CD14-positive monocyte (primary cell): ENCODE measurements around the gene TANC1. TPM values are rescaled to one million over a fixed set of nuclear protein-coding genes. Genes with fewer than 3 reads are reported as not detected.

Experiments
- DNase-seq, 3 donors: peaks; one replicate each; pipeline ENCODE4 v3.0.0-alpha.2; 2011 to 2022
- H2AFZ ChIP-seq: 2 replicates; pipeline ENCODE4 v1.6.0; 2012; ENCODE audit warnings: mild to moderate bottlenecking, low read depth, low read length, inconsistent platforms; ENCODE audit not compliant: insufficient read depth, poor library complexity, severe bottlenecking
- H3K27ac ChIP-seq, 2 donors: 1 replicate in 1 of 2; 2 replicates in 1 of 2; pipeline ENCODE4 v1.5.1; 2012 to 2013; ENCODE audit warnings: low read length in 2 of 2, control low read depth in 1 of 2, inconsistent platforms in 1 of 2, low read depth in 1 of 2, mild to moderate bottlenecking in 1 of 2
- H3K27me3 ChIP-seq, 2 donors: one replicate each; pipeline versions ENCODE4 v1.6.0 to v1.6.1; 2011 to 2013; ENCODE audit warnings: low read length in 2 of 2; ENCODE audit not compliant: control insufficient read depth in 2 of 2, insufficient read depth in 2 of 2
- H3K36me3 ChIP-seq, 2 donors: replicated peaks in 1 of 2; 1 replicate in 1 of 2; 2 replicates in 1 of 2; pipeline versions ENCODE4 v1.5.1 to v1.6.1; 2012 to 2013; ENCODE audit warnings: low read length in 2 of 2, control low read depth in 1 of 2, inconsistent platforms in 1 of 2, mild to moderate bottlenecking in 1 of 2; ENCODE audit not compliant: insufficient read depth in 2 of 2, control insufficient read depth in 1 of 2
- H3K4me1 ChIP-seq, 2 donors: 1 replicate in 1 of 2; 2 replicates in 1 of 2; pipeline versions ENCODE4 v1.5.1 to v1.6.1; 2012 to 2013; ENCODE audit warnings: low read length in 2 of 2, control low read depth in 1 of 2, inconsistent platforms in 1 of 2, mild to moderate bottlenecking in 1 of 2, moderate library complexity in 1 of 2; ENCODE audit not compliant: insufficient read depth in 2 of 2, control insufficient read depth in 1 of 2
- H3K4me2 ChIP-seq: replicated peaks from 2 replicates; pipeline ENCODE3; 2012; ENCODE audit warnings: low read length, moderate library complexity, mild to moderate bottlenecking; ENCODE audit not compliant: poor library complexity, severe bottlenecking; ENCODE audit errors: extremely low read depth
- H3K4me3 ChIP-seq, 3 experiments: fragments of 200-600 bp in 1 of 3; sonication (generic) in 1 of 3; replicated peaks in 1 of 3; 1 replicate in 2 of 3; 2 replicates in 1 of 3; pipeline ENCODE4 v1.5.1; 2011 to 2013; ENCODE audit warnings: low read length in 3 of 3, mild to moderate bottlenecking in 3 of 3, control low read depth in 2 of 3, low read depth in 2 of 3, inconsistent platforms in 1 of 3, moderate library complexity in 1 of 3
- H3K79me2 ChIP-seq: 2 replicates; pipeline ENCODE4 v1.6.0; 2012; ENCODE audit warnings: mild to moderate bottlenecking, control low read depth, inconsistent platforms, low read length, moderate library complexity; ENCODE audit not compliant: insufficient read depth
- H3K9ac ChIP-seq: 2 replicates; pipeline ENCODE4 v1.6.0; 2017; ENCODE audit warnings: low read length, mild to moderate bottlenecking; ENCODE audit not compliant: insufficient read depth, poor library complexity, severe bottlenecking
- H3K9me3 ChIP-seq, 2 donors: replicated peaks in 1 of 2; 1 replicate in 1 of 2; 2 replicates in 1 of 2; pipeline versions ENCODE4 v1.5.1 to v1.6.1; 2012 to 2013; ENCODE audit warnings: low read length in 2 of 2, control low read depth in 1 of 2; ENCODE audit not compliant: control insufficient read depth in 1 of 2, insufficient read depth in 1 of 2
- H4K20me1 ChIP-seq: 2 replicates; pipeline ENCODE4 v1.6.0; 2012; ENCODE audit warnings: mild to moderate bottlenecking, low read length, control low read depth, moderate library complexity; ENCODE audit not compliant: insufficient read depth
- H3K27ac Mint-ChIP-seq, 7 donors: one replicate each; pipeline ENCODE4 v1.8.0; 2020; ENCODE audit warnings: mild to moderate bottlenecking in 7 of 7, mixed read lengths in 7 of 7, moderate library complexity in 6 of 7, inconsistent platforms in 2 of 7
- H3K27me3 Mint-ChIP-seq, 3 donors: one replicate each; pipeline ENCODE4 v1.8.0; 2021 to 2022; ENCODE audit warnings: low read depth in 3 of 3, mild to moderate bottlenecking in 3 of 3, mixed read lengths in 3 of 3, moderate library complexity in 3 of 3, inconsistent platforms in 1 of 3
- H3K36me3 Mint-ChIP-seq, 2 donors: one replicate each; pipeline ENCODE4 v1.8.0; 2020; ENCODE audit warnings: mixed read lengths in 2 of 2, inconsistent platforms in 1 of 2, mild to moderate bottlenecking in 1 of 2
- H3K4me1 Mint-ChIP-seq: one replicate; pipeline ENCODE4 v1.8.0; 2020; ENCODE audit warnings: mild to moderate bottlenecking, mixed read lengths
- H3K4me3 Mint-ChIP-seq, 2 donors: one replicate each; pipeline ENCODE4 v1.8.0; 2020; ENCODE audit warnings: mild to moderate bottlenecking in 2 of 2, mixed read lengths in 2 of 2, moderate library complexity in 1 of 2
- H3K9me3 Mint-ChIP-seq, 7 donors: one replicate each; pipeline ENCODE4 v1.8.0; 2020 to 2022; ENCODE audit warnings: mixed read lengths in 7 of 7, mild to moderate bottlenecking in 6 of 7, moderate library complexity in 6 of 7, inconsistent platforms in 2 of 7
- CTCF ChIP-seq: fragments of 200-600 bp; IDR thresholded peaks from one replicate; pipeline ENCODE4 v1.8.0; 2022; ENCODE audit warnings: antibody characterized with exemption, mild to moderate bottlenecking
- WGBS: methylation state at CpG from one replicate; pipeline ENCODE4 v1.1.5; 2013; ENCODE audit warnings: missing lambda C conversion rate; ENCODE audit not compliant: insufficient coverage; 5-methylcytosine and 5-hydroxymethylcytosine counted together
- intact Hi-C, 2 donors: fragments of 100-400 bp; cut with micrococcal nuclease; formaldehyde crosslinking; loops; one replicate each; pipeline versions ENCODE4 v1.15.0 to v1.15.1; 2023
- polyA plus RNA-seq, 3 donors: library from polyadenylated mRNA; depleted of rRNA in 1 of 3; unstranded in 2 of 3; stranded (reverse) in 1 of 3; fragments of 300-500 nt in 2 of 3; fragments of >200 nt in 1 of 3; fragmentation: Illumina TruSeq in 2 of 3; gene quantifications; 1 replicate in 2 of 3; 2 replicates in 1 of 3; pipeline ENCODE4 v1.2.3, GENCODE V29; 2012 to 2021

The TANC1 gene
- polyA plus RNA-seq, 3 donors, result 0.04 TPM; not detected in 2

GRCh38 chr2:159187106-159187505 is 218.7 kb downstream of the TANC1 start:
- peak overlapping the region; percentile 6 for H2AFZ ChIP-seq
- intact Hi-C loops, result no loop called here
- Mint-ChIP-seq H3K9me3 (no peaks in the 10 kb centered on the region), H3K27ac (no peak overlapping the region), H3K27me3 (no peaks in the 10 kb centered on the region), H3K36me3 (no peaks in the 10 kb centered on the region), H3K4me1 (peaks cover 6% of the 10 kb centered on the region), H3K4me3 (no peak overlapping the region)
- no peak overlapping the region for H3K4me3 ChIP-seq
- H3K4me1 ChIP-seq, result peaks cover 1 to 2% of the 10 kb centered on the region in 2 donors
- no peaks in the 10 kb centered on the region for H3K36me3 ChIP-seq
- H3K9me3 ChIP-seq, result no peaks in the 10 kb centered on the region
- no peak overlapping the region for H3K4me2 ChIP-seq
- no peaks in the 10 kb centered on the region for H3K27me3 ChIP-seq
- H4K20me1 ChIP-seq, result no peaks in the 10 kb centered on the region
- no peaks in the 10 kb centered on the region for H3K79me2 ChIP-seq
- H3K9ac ChIP-seq, result no peak overlapping the region
- 83% methylated on average over 4 of the region's 6 CpGs for WGBS
- no peak for TF ChIP-seq CTCF
- no peak overlapping the region for H3K27ac ChIP-seq
- DNase-seq, result no peak

- H3K4me3 Mint-ChIP-seq, result no peak overlapping the region
- peaks cover 19% of the 10 kb centered on the region for H3K4me1 Mint-ChIP-seq
- no peak for TF ChIP-seq CTCF
- intact Hi-C loops, result no loop called here
- no peak overlapping the region for H3K9ac ChIP-seq
- H4K20me1 ChIP-seq, result no peaks in the 10 kb centered on the region
- no peaks in the 10 kb centered on the region for H3K27me3 Mint-ChIP-seq
- H3K36me3 Mint-ChIP-seq, result no peaks in the 10 kb centered on the region
- no peaks in the 10 kb centered on the region for H3K36me3 ChIP-seq
- H3K4me3 ChIP-seq, result no peak overlapping the region
- H3K27ac ChIP-seq, result no peak overlapping the region
- no peaks in the 10 kb centered on the region for H3K9me3 Mint-ChIP-seq
- H3K4me2 ChIP-seq, result no peak overlapping the region
- WGBS, result no CpG with 5 or more reads among the region's 4 CpGs
- no peak for DNase-seq
- H3K4me1 ChIP-seq, result peaks cover 14 to 16% of the 10 kb centered on the region in 2 donors
- no peaks in the 10 kb centered on the region for H3K79me2 ChIP-seq
- no peak overlapping the region for H3K27ac Mint-ChIP-seq
- no peaks in the 10 kb centered on the region for H3K9me3 ChIP-seq
- no peak overlapping the region for H2AFZ ChIP-seq
- H3K27me3 ChIP-seq, result no peaks in the 10 kb centered on the region
Observed at GRCh38 chr2:159188449-159188848, 220.0 kb downstream of the TANC1 start.
